Neutrophil (primary cell): ENCODE data around the gene CFL1.

Source experiments
- H3K27ac ChIP-seq: fragments of 200-600 bp; sonication (generic); 2 replicates; pipeline ENCODE4 v1.5.1; 2016; ENCODE audit warnings: mild to moderate bottlenecking, moderate library complexity
- H3K27me3 ChIP-seq: fragments of 200-600 bp; sonication (generic); 2 replicates; pipeline ENCODE4 v1.6.0; 2016; ENCODE audit warnings: mild to moderate bottlenecking
- H3K36me3 ChIP-seq: fragments of 200-600 bp; sonication (generic); 2 replicates; pipeline ENCODE4 v1.5.1; 2017
- H3K4me1 ChIP-seq, 2 experiments: fragments of 200-600 bp in 1 of 2; sonication (generic) in 1 of 2; 1 replicate in 1 of 2; 2 replicates in 1 of 2; pipeline versions ENCODE4 v1.5.1 to v1.6.1; 2013 to 2016; ENCODE audit warnings: low read depth in 1 of 2, low read length in 1 of 2, mild to moderate bottlenecking in 1 of 2, moderate library complexity in 1 of 2; ENCODE audit not compliant: control insufficient read depth in 1 of 2, insufficient read depth in 1 of 2
- H3K4me3 ChIP-seq, 2 experiments: fragments of 200-600 bp in 1 of 2; sonication (generic) in 1 of 2; 1 replicate in 1 of 2; 2 replicates in 1 of 2; pipeline ENCODE4 v1.5.1; 2013 to 2016; ENCODE audit warnings: low read depth in 1 of 2, low read length in 1 of 2, mild to moderate bottlenecking in 1 of 2, moderate library complexity in 1 of 2
- H3K9me3 ChIP-seq: fragments of 200-600 bp; sonication (generic); 2 replicates; pipeline ENCODE4 v1.5.1; 2016
- TF ChIP-seq, protein P1 (sequence below): fragments of 200-600 bp; sonication (generic); IDR thresholded peaks from 2 replicates; pipeline ENCODE4 v1.5.1; 2016; ENCODE audit warnings: antibody characterized with exemption

CFL1 gene

DNA sequence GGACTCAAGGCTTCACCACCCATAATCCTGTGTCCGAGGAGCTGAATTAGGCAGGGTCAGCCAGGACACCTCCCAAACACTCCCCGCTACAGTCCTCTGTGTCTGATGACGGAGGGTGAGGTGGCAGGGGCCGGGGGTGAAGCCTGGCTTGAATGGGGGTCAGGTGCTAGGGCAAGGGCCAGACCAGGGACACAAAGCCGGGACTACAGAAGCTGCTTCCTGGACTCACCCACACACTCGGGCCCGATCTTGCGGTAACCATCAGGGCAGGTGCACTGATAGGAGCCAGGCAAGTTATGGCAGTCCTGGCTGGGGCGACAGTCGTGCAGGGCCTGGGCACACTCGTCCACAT lies 12.3 kb upstream of the CFL1 start:
- Histone ChIP-seq H3K4me1 (peaks cover 43 to 45% of the 10 kb centered on the region in 2 experiments), H3K4me3 (no peak overlapping the region), H3K27ac (no peak overlapping the region), H3K36me3 (peaks cover 30% of the 10 kb centered on the region), H3K9me3 (no peaks in the 10 kb centered on the region), H3K27me3 (no peaks in the 10 kb centered on the region)
- TF ChIP-seq, protein P1, sequence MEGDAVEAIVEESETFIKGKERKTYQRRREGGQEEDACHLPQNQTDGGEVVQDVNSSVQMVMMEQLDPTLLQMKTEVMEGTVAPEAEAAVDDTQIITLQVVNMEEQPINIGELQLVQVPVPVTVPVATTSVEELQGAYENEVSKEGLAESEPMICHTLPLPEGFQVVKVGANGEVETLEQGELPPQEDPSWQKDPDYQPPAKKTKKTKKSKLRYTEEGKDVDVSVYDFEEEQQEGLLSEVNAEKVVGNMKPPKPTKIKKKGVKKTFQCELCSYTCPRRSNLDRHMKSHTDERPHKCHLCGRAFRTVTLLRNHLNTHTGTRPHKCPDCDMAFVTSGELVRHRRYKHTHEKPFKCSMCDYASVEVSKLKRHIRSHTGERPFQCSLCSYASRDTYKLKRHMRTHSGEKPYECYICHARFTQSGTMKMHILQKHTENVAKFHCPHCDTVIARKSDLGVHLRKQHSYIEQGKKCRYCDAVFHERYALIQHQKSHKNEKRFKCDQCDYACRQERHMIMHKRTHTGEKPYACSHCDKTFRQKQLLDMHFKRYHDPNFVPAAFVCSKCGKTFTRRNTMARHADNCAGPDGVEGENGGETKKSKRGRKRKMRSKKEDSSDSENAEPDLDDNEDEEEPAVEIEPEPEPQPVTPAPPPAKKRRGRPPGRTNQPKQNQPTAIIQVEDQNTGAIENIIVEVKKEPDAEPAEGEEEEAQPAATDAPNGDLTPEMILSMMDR, result no peak

GRCh38 chr11:65869643-65870306 lies 11.8 kb upstream of the CFL1 start:
- TF ChIP-seq, protein P1, result no peak
- Histone ChIP-seq H3K27ac (no peak overlapping the region), H3K4me1 (peaks cover 43 to 45% of the 10 kb centered on the region in 2 experiments), H3K27me3 (no peaks in the 10 kb centered on the region), H3K36me3 (peaks cover 35% of the 10 kb centered on the region), H3K4me3 (no peak overlapping the region), H3K9me3 (no peaks in the 10 kb centered on the region)

- TF ChIP-seq, protein P1, result no peak
- H3K4me1 ChIP-seq, result peaks cover 39 to 43% of the 10 kb centered on the region in 2 experiments
- no peaks in the 10 kb centered on the region for H3K27me3 ChIP-seq
- H3K36me3 ChIP-seq, result peaks cover 44% of the 10 kb centered on the region
- no peak overlapping the region for H3K27ac ChIP-seq
- H3K4me3 ChIP-seq, result no peak overlapping the region
- H3K9me3 ChIP-seq, result no peaks in the 10 kb centered on the region
Observed at GRCh38 chr11:65868907-65869306, 10.9 kb upstream of the CFL1 start.

- Histone ChIP-seq H3K4me3 (no peak overlapping the region), H3K36me3 (peaks cover 51% of the 10 kb centered on the region), H3K27me3 (no peaks in the 10 kb centered on the region), H3K9me3 (no peaks in the 10 kb centered on the region), H3K27ac (no peak overlapping the region), H3K4me1 (peaks cover 34 to 35% of the 10 kb centered on the region in 2 experiments)
- TF ChIP-seq, protein P1, result no peak
Observed at GRCh38 chr11:65868076-65868667, 10.2 kb upstream of the CFL1 start.

DNA sequence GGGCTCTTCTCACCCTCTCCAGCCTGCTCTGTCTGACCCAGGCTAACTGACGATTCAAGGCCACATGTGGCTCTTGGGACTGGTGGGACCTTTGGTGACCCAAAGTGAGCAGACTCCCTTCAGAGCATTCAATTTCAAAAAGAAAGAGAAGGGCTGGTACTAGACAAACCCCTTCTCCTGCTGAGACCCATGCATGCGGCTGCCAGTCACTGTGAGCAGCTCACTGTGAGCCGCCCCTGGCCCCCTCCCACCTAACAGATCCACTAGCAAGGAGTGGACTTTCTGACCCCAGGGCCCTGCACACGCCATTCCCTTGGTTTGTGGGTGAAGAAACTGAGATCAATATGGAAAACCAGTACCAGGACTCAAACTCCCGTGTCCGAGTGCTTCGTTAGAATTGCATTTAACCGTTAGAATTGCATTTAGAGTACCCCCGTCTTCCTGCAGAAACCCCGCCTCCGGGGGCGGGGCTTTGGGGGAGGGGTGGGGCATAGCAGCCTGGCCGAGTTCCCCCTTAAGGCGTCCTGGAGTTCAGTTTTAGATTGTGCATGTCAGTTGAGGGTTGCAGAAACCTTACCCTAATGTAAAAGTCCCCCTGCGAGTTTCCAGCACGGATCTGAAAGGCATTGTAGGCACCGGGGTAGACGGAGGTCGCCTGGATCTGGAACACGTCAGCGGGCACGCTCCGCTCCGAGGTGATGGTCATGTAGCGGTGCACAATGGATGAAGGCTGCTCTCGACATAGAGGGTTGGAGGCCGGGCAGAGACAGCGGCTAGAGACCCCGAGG lies 9.5 kb upstream of the CFL1 start:
- TF ChIP-seq, protein P1, result no peak
- no peaks in the 10 kb centered on the region for H3K27me3 ChIP-seq
- H3K4me1 ChIP-seq, result peaks cover 30% of the 10 kb centered on the region in 2 experiments
- H3K36me3 ChIP-seq, result peaks cover 58% of the 10 kb centered on the region
- no peak overlapping the region for H3K4me3 ChIP-seq
- no peaks in the 10 kb centered on the region for H3K9me3 ChIP-seq
- no peak overlapping the region for H3K27ac ChIP-seq
